ENCODE data around the gene GOLGA6L26. TPM values are rescaled to one million over a fixed set of nuclear protein-coding genes. Genes with fewer than 3 reads are reported as not detected.
"Not testable (repeated sequence)": the region's sequence is repeated elsewhere in the genome, so short reads cannot be mapped to it uniquely, and the experiment has no call there.

Gene GOLGA6L26
- total RNA-seq: not detected

GRCh38 chr15:23334096-23334495 lies at the start of gene GOLGA6L26:
Gene GOLGA6L26, minus strand, starts transcription at chr15:23334196. Its CDS starts 61 bp downstream, at chr15:23334135.
- H3K27me3 ChIP-seq; H3K27ac ChIP-seq; H3K9me3 ChIP-seq; H3K36me3 ChIP-seq; H3K4me3 ChIP-seq; intact Hi-C loops (cut with DNase I; ENCODE audit: low total_unique reads); DNase-seq; H3K4me1 ChIP-seq; in situ Hi-C loops (cut with MboI; ENCODE audit: low pct_ligation_motif_present in 1 of 4, low pct_unique_long_range_greater_than_20kb in 1 of 4, low sequenced_read_pairs in 3 of 4): not testable (repeated sequence)
- no CpG with 5 or more reads among the region's 7 CpGs for WGBS, 2 donors (ENCODE audit: low coverage in 1 of 2)

DNA sequence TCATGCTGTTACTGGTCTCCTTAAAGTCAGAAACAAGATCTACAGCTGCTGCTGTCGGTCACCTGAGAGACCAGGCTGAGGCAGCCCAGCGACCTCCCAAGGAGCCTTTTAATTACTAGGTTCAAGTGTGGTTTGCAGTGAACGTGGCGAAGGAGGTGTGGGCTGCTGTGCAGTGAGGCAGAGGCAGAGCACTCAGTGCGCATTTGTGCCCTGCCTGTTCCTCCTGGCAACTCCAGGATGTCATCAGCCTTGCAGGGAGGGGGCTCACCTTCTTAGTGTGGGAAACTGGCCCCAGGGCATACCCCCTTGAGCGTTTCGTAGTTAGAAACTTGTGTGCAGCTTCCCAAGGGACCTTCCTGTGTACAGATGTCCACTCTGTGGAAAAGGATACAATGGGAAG lies 47.2 kb upstream of the GOLGA6L26 start:
- in situ Hi-C loops (cut with MboI; ENCODE audit: low pct_ligation_motif_present in 1 of 4, low pct_unique_long_range_greater_than_20kb in 1 of 4, low sequenced_read_pairs in 3 of 4); H3K9me3 ChIP-seq; H3K4me3 ChIP-seq; DNase-seq; H3K4me1 ChIP-seq; H3K36me3 ChIP-seq; H3K27ac ChIP-seq; H3K27me3 ChIP-seq; intact Hi-C loops (cut with DNase I; ENCODE audit: low total_unique reads): not testable (repeated sequence)
- 74% methylated on average over 7 of the region's 7 CpGs; no CpG with 5 or more reads in 1 of the 2 donors for WGBS, 2 donors (ENCODE audit: low coverage in 1 of 2)

- 66% methylated on average over 4 of the region's 4 CpGs; no CpG with 5 or more reads in 1 of the 2 donors for WGBS, 2 donors (ENCODE audit: low coverage in 1 of 2)
Observed at GRCh38 chr15:23380700-23381099, 46.7 kb upstream of the GOLGA6L26 start.

GRCh38 chr15:23378946-23379345 lies 45.0 kb upstream of the GOLGA6L26 start:
- DNase-seq; H3K36me3 ChIP-seq; in situ Hi-C loops (cut with MboI; ENCODE audit: low pct_ligation_motif_present in 1 of 4, low pct_unique_long_range_greater_than_20kb in 1 of 4, low sequenced_read_pairs in 3 of 4); H3K4me1 ChIP-seq; H3K27ac ChIP-seq; intact Hi-C loops (cut with DNase I; ENCODE audit: low total_unique reads); H3K27me3 ChIP-seq; H3K4me3 ChIP-seq; H3K9me3 ChIP-seq: not testable (repeated sequence)
- 92% methylated on average over 13 of the region's 13 CpGs; no CpG with 5 or more reads in 1 of the 2 donors for WGBS, 2 donors (ENCODE audit: low coverage in 1 of 2)

More at GRCh38 chr15:23380700-23381099, 46.7 kb upstream of the GOLGA6L26 start:
- H3K27me3 ChIP-seq; H3K36me3 ChIP-seq; DNase-seq; intact Hi-C loops (cut with DNase I; ENCODE audit: low total_unique reads); in situ Hi-C loops (cut with MboI; ENCODE audit: low pct_ligation_motif_present in 1 of 4, low pct_unique_long_range_greater_than_20kb in 1 of 4, low sequenced_read_pairs in 3 of 4); H3K4me3 ChIP-seq; H3K27ac ChIP-seq; H3K9me3 ChIP-seq; H3K4me1 ChIP-seq: not testable (repeated sequence)

DNA sequence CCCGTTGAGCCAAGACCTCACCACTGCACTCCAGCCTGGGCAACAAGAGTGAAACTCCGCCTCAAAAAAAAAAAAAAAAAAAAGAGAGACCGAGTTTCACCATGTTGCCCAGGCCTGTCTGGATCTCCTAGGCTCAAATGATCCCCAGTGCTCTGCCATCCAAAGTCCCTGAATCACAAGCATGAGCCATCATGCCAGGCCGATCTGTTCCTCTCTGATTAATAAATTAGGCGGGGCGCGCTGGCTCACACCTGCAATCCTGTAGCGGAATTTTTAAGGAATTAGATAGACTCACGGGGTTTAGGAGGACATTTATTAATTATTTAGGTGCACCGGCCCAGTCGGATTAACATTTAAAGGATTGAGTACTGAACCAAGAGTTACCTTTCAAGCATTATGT lies 40.2 kb upstream of the GOLGA6L26 start:
- in situ Hi-C loops (cut with MboI; ENCODE audit: low pct_ligation_motif_present in 1 of 4, low pct_unique_long_range_greater_than_20kb in 1 of 4, low sequenced_read_pairs in 3 of 4); H3K36me3 ChIP-seq; H3K9me3 ChIP-seq; DNase-seq; intact Hi-C loops (cut with DNase I; ENCODE audit: low total_unique reads); H3K4me3 ChIP-seq; H3K27me3 ChIP-seq; H3K4me1 ChIP-seq; H3K27ac ChIP-seq: not testable (repeated sequence)
- 90 to 100% methylated on average over 3 to 11 of the region's 11 CpGs for WGBS, 2 donors (ENCODE audit: low coverage in 1 of 2)

DNA sequence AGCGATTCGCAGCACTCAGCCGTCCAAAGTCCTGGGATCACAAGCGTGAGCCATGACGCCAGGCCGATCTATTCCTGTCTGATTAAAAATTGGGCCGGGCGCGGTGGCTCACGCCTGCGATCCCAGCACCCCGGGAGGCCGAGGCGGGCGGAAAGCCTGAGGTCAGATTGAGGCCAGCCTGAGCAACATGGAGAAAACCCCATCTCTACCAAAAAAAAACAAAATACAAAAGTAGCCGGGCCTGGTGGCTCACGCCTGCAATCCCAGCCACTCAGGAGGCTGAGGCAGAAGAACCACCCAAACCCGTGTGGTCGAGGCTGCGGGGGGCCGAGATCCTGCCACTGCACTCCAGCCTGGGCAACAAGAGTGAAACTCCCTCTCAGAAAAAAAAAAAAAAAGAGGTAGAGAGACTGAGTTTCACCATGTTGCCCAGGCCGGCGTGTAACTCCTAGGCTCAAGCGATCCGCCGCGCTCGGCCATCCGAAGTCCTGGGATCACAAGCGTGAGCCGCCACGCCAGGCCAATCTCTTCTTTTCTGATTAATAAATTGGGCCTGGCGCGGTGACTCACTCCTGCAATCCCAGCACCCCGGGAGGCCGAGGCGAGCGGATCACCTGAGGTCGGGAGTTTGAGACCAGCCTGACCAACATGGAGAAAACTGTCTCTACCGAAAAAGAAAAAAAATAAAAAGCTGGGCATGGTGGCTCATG lies 39.0 kb upstream of the GOLGA6L26 start:
- not testable (repeated sequence) for H3K9me3 ChIP-seq

GRCh38 chr15:23372284-23372683 lies 38.3 kb upstream of the GOLGA6L26 start:
- in situ Hi-C loops (cut with MboI; ENCODE audit: low pct_ligation_motif_present in 1 of 4, low pct_unique_long_range_greater_than_20kb in 1 of 4, low sequenced_read_pairs in 3 of 4) (no loop called here), intact Hi-C loops (cut with DNase I; ENCODE audit: low total_unique reads) (no loop called here)
- no peak for DNase-seq
- Histone ChIP-seq H3K9me3 (no peaks in the 10 kb centered on the region), H3K4me1 (no peaks in the 10 kb centered on the region), H3K27ac (no peak overlapping the region), H3K27me3 (no peaks in the 10 kb centered on the region), H3K36me3 (no peaks in the 10 kb centered on the region), H3K4me3 (no peak overlapping the region)
- 91 to 93% methylated on average over 5 to 15 of the region's 15 CpGs for WGBS, 2 donors (ENCODE audit: low coverage in 1 of 2)
- TF ChIP-seq, protein P1, sequence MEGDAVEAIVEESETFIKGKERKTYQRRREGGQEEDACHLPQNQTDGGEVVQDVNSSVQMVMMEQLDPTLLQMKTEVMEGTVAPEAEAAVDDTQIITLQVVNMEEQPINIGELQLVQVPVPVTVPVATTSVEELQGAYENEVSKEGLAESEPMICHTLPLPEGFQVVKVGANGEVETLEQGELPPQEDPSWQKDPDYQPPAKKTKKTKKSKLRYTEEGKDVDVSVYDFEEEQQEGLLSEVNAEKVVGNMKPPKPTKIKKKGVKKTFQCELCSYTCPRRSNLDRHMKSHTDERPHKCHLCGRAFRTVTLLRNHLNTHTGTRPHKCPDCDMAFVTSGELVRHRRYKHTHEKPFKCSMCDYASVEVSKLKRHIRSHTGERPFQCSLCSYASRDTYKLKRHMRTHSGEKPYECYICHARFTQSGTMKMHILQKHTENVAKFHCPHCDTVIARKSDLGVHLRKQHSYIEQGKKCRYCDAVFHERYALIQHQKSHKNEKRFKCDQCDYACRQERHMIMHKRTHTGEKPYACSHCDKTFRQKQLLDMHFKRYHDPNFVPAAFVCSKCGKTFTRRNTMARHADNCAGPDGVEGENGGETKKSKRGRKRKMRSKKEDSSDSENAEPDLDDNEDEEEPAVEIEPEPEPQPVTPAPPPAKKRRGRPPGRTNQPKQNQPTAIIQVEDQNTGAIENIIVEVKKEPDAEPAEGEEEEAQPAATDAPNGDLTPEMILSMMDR (IDR thresholded peaks at IDR 0.05): no peak
- TF ChIP-seq EP300 (IDR thresholded peaks at IDR 0.05; ENCODE audit: low read depth): no peak
- TF ChIP-seq POLR2A (IDR thresholded peaks at IDR 0.05): no peak

More for the DNA sequence above, 39.0 kb upstream of the GOLGA6L26 start:
- H3K4me1 ChIP-seq; intact Hi-C loops (cut with DNase I; ENCODE audit: low total_unique reads); in situ Hi-C loops (cut with MboI; ENCODE audit: low pct_ligation_motif_present in 1 of 4, low pct_unique_long_range_greater_than_20kb in 1 of 4, low sequenced_read_pairs in 3 of 4); H3K4me3 ChIP-seq; H3K36me3 ChIP-seq; H3K27me3 ChIP-seq; DNase-seq; H3K27ac ChIP-seq: not testable (repeated sequence)
- WGBS, 2 donors (ENCODE audit: low coverage in 1 of 2): 93 to 96% methylated on average over 16 to 40 of the region's 40 CpGs

DNA sequence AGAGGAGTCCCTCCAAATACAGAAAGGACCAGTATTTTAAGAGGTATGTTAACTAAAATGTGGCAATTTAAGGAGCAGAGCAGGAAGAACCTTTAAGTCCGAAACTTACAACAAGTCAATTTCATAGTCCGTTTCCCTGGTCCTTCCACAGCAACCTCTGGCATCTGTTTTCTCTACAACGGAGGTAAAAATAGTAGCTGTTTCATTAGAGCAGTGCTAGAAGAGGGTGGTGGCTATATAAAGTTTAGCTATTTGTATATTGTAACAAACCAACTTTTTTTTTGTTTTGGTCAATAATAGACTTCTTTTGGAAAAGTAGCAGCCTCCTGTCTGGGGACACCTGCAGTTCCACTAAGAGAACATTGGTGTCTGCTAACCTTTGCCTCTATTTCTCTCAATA lies 37.9 kb upstream of the GOLGA6L26 start:
- H3K36me3 ChIP-seq; H3K27me3 ChIP-seq; in situ Hi-C loops (cut with MboI; ENCODE audit: low pct_ligation_motif_present in 1 of 4, low pct_unique_long_range_greater_than_20kb in 1 of 4, low sequenced_read_pairs in 3 of 4); H3K27ac ChIP-seq; H3K4me3 ChIP-seq; intact Hi-C loops (cut with DNase I; ENCODE audit: low total_unique reads); H3K9me3 ChIP-seq; DNase-seq; H3K4me1 ChIP-seq: not testable (repeated sequence)
- 66 to 73% methylated on average over 3 of the region's 3 CpGs for WGBS, 2 donors (ENCODE audit: low coverage in 1 of 2)

DNA sequence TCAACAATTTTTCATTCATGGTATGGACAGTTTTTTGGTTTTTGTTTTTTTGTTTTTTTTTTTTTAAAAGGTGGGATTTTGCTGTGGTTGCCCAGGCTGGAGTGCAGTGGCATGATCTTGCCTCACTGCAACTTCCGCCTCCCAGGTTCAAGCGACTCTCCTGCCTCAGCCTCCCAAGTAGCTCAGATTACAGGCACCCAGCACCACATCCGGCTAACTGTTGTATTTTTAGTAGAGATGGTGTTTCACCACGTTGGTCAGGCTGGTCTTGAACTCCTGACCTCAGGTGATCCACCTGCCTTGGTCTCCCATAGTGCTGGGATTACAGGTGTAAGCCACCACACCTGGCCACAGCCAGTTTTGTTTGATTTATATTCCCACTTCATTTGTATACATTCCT lies 37.1 kb upstream of the GOLGA6L26 start:
- H3K4me3 ChIP-seq; H3K4me1 ChIP-seq; H3K36me3 ChIP-seq; H3K27me3 ChIP-seq; intact Hi-C loops (cut with DNase I; ENCODE audit: low total_unique reads); H3K27ac ChIP-seq; DNase-seq; H3K9me3 ChIP-seq; in situ Hi-C loops (cut with MboI; ENCODE audit: low pct_ligation_motif_present in 1 of 4, low pct_unique_long_range_greater_than_20kb in 1 of 4, low sequenced_read_pairs in 3 of 4): not testable (repeated sequence)
- 71% methylated on average over 4 of the region's 4 CpGs; no CpG with 5 or more reads in 1 of the 2 donors for WGBS, 2 donors (ENCODE audit: low coverage in 1 of 2)
